ENCODE results near the gene CACNA1C.

Gene CACNA1C

GRCh38 chr12:2492236-2492635 is 439.4 kb downstream of the CACNA1C start:
- no peak for DNase-seq (ENCODE audit: extremely low read depth in 1 of 2, low read depth in 1 of 2)

GRCh38 chr12:2493086-2493485 is 440.3 kb downstream of the CACNA1C start:
- DNase-seq (ENCODE audit: extremely low read depth in 1 of 2, low read depth in 1 of 2), result no peak

GRCh38 chr12:2494486-2495192 is 441.9 kb downstream of the CACNA1C start:
- no peak for DNase-seq (ENCODE audit: extremely low read depth in 1 of 2, low read depth in 1 of 2)

GRCh38 chr12:2495417-2496112 is 442.8 kb downstream of the CACNA1C start:
- DNase-seq (ENCODE audit: extremely low read depth in 1 of 2, low read depth in 1 of 2), result no peak

- DNase-seq (ENCODE audit: extremely low read depth in 1 of 2, low read depth in 1 of 2), result no peak
These were observed 446.2 kb downstream of the CACNA1C start for GRCh38 chr12:2498964-2499500.

GRCh38 chr12:2501464-2502191 is 448.8 kb downstream of the CACNA1C start:
- no peak for DNase-seq (ENCODE audit: extremely low read depth in 1 of 2, low read depth in 1 of 2)

GRCh38 chr12:2503036-2503435 is 450.2 kb downstream of the CACNA1C start:
- no peak for DNase-seq (ENCODE audit: extremely low read depth in 1 of 2, low read depth in 1 of 2)

- no peak for DNase-seq (ENCODE audit: extremely low read depth in 1 of 2, low read depth in 1 of 2)
These were observed 451.0 kb downstream of the CACNA1C start for GRCh38 chr12:2503762-2504161.

- no peak for DNase-seq (ENCODE audit: extremely low read depth in 1 of 2, low read depth in 1 of 2)
These were observed 451.8 kb downstream of the CACNA1C start for GRCh38 chr12:2504577-2504976.

- DNase-seq (ENCODE audit: extremely low read depth in 1 of 2, low read depth in 1 of 2), result no peak
These were observed 455.0 kb downstream of the CACNA1C start for GRCh38 chr12:2507814-2508213.

GRCh38 chr12:2509137-2509536 is 456.4 kb downstream of the CACNA1C start:
- no peak for DNase-seq (ENCODE audit: extremely low read depth in 1 of 2, low read depth in 1 of 2)

- no peak for DNase-seq (ENCODE audit: extremely low read depth in 1 of 2, low read depth in 1 of 2)
These were observed 457.3 kb downstream of the CACNA1C start for GRCh38 chr12:2510045-2510444.

GRCh38 chr12:2513141-2514037 is 460.6 kb downstream of the CACNA1C start:
- DNase-seq (ENCODE audit: extremely low read depth in 1 of 2, low read depth in 1 of 2), result no peak

- no peak for DNase-seq (ENCODE audit: extremely low read depth in 1 of 2, low read depth in 1 of 2)
These were observed 461.2 kb downstream of the CACNA1C start for GRCh38 chr12:2514038-2514340.

- no peak for DNase-seq (ENCODE audit: extremely low read depth in 1 of 2, low read depth in 1 of 2)
These were observed 468.0 kb downstream of the CACNA1C start for GRCh38 chr12:2520722-2521246.

GRCh38 chr12:2523317-2523716 is 470.5 kb downstream of the CACNA1C start:
- DNase-seq (ENCODE audit: extremely low read depth in 1 of 2, low read depth in 1 of 2), result no peak

- DNase-seq (ENCODE audit: extremely low read depth in 1 of 2, low read depth in 1 of 2), result no peak
These were observed 471.1 kb downstream of the CACNA1C start for GRCh38 chr12:2523844-2524243.

GRCh38 chr12:2526371-2526770 is 473.6 kb downstream of the CACNA1C start:
- no peak for DNase-seq (ENCODE audit: extremely low read depth in 1 of 2, low read depth in 1 of 2)

GRCh38 chr12:2528001-2528400 is 475.2 kb downstream of the CACNA1C start:
- DNase-seq (ENCODE audit: extremely low read depth in 1 of 2, low read depth in 1 of 2), result no peak

- DNase-seq (ENCODE audit: extremely low read depth in 1 of 2, low read depth in 1 of 2), result no peak
These were observed 477.0 kb downstream of the CACNA1C start for GRCh38 chr12:2529807-2530206.

GRCh38 chr12:2531371-2531770 is 478.6 kb downstream of the CACNA1C start:
- no peak for DNase-seq (ENCODE audit: extremely low read depth in 1 of 2, low read depth in 1 of 2)

Data from activated CD8-positive, alpha-beta memory T cell treated with anti-CD3 and anti-CD28 coated beads for 1 hour (primary cell).